ENCODE results near the gene SMARCD1.

Gene SMARCD1

GRCh38 chr12:50102646-50103309, 17.6 kb downstream of the SMARCD1 start:
- no peak for DNase-seq (ENCODE audit: low read depth in 1 of 2, low spot score in 1 of 2)
- H3K27me3 ChIP-seq (ENCODE audit: insufficient read depth, poor library complexity, severe bottlenecking) = no peaks in the 10 kb centered on the region
- no peak overlapping the region for H3K27ac ChIP-seq (replicated peaks)
- TF ChIP-seq SPI1 (IDR thresholded peaks at IDR 0.05; ENCODE audit: borderline replicate concordance, low read depth) (no peak), GABPA (IDR thresholded peaks at IDR 0.05; ENCODE audit: low read depth) (no peak), REST (IDR thresholded peaks at IDR 0.05; ENCODE audit: insufficient replicate concordance, low read depth) (no peak), POLR2AphosphoS5 (IDR thresholded peaks at IDR 0.05; ENCODE audit: low read depth) (no peak), CTCF (IDR thresholded peaks at IDR 0.05; ENCODE audit: insufficient read depth, low read length) (no peak)
- no peak overlapping the region for H3K4me3 ChIP-seq (replicated peaks; ENCODE audit: insufficient read depth, low read length)

GRCh38 chr12:50103351-50103750, 18.2 kb downstream of the SMARCD1 start:
- H3K4me3 ChIP-seq (replicated peaks; ENCODE audit: insufficient read depth, low read length) = no peak overlapping the region
- no peak overlapping the region for H3K27ac ChIP-seq (replicated peaks)
- no peak for TF ChIP-seq CTCF (IDR thresholded peaks at IDR 0.05; ENCODE audit: insufficient read depth, low read length)
- TF ChIP-seq REST (IDR thresholded peaks at IDR 0.05; ENCODE audit: insufficient replicate concordance, low read depth) = no peak
- no peak for DNase-seq (ENCODE audit: low read depth in 1 of 2, low spot score in 1 of 2)
- H3K27me3 ChIP-seq (ENCODE audit: insufficient read depth, poor library complexity, severe bottlenecking) = no peaks in the 10 kb centered on the region

- H3K27me3 ChIP-seq (ENCODE audit: insufficient read depth, poor library complexity, severe bottlenecking) = no peaks in the 10 kb centered on the region
- no peak for DNase-seq (ENCODE audit: low read depth in 1 of 2, low spot score in 1 of 2)
- no peak within 1 kb of the TSS for H3K27ac ChIP-seq (replicated peaks)
- TF ChIP-seq SPI1 (IDR thresholded peaks at IDR 0.05; ENCODE audit: borderline replicate concordance, low read depth) (no peak), CTCF (IDR thresholded peaks at IDR 0.05; ENCODE audit: insufficient read depth, low read length) (no peak), REST (IDR thresholded peaks at IDR 0.05; ENCODE audit: insufficient replicate concordance, low read depth) (no peak), POLR2AphosphoS5 (IDR thresholded peaks at IDR 0.05; ENCODE audit: low read depth) (no peak), GABPA (IDR thresholded peaks at IDR 0.05; ENCODE audit: low read depth) (no peak)
- H3K4me3 ChIP-seq (replicated peaks; ENCODE audit: insufficient read depth, low read length) = no peak within 1 kb of the TSS
Measured at GRCh38 chr12:50103767-50104321, 18.7 kb downstream of the SMARCD1 start, which contains the start of gene GPD1. GPD1 (plus strand) TSS chr12:50104008; CDS start chr12:50104051, 43 bp downstream.

Measured in HL-60 (cell line).